ENCODE data around the gene EIPR1.

Gene EIPR1

GRCh38 chr2:3377612-3378432 lies at the start of gene EIPR1:
Gene EIPR1 (minus strand): TSS chr2:3377818. CDS start chr2:3377689, 129 bp downstream.
- DNase-seq = peak; percentile 95

GRCh38 chr2:3427272-3427671 lies 49.7 kb upstream of the EIPR1 start:
- no peak for DNase-seq

- DNase-seq = no peak
Observed at GRCh38 chr2:3426615-3427014, 49.0 kb upstream of the EIPR1 start.

- no peak for DNase-seq
Observed at GRCh38 chr2:3424171-3424795, 46.7 kb upstream of the EIPR1 start.

GRCh38 chr2:3423492-3424170 lies 46.0 kb upstream of the EIPR1 start:
- DNase-seq = peak; percentile 78

GRCh38 chr2:3422161-3422779 lies 44.7 kb upstream of the EIPR1 start:
- DNase-seq = no peak

- no peak for DNase-seq
Observed at GRCh38 chr2:3421580-3421979, 44.0 kb upstream of the EIPR1 start.

GRCh38 chr2:3420769-3421397 lies 43.3 kb upstream of the EIPR1 start:
- no peak for DNase-seq

GRCh38 chr2:3420076-3420768 lies 42.6 kb upstream of the EIPR1 start:
- DNase-seq = no peak

- no peak for DNase-seq
Observed at GRCh38 chr2:3418766-3419404, 41.3 kb upstream of the EIPR1 start.

- no peak for DNase-seq
Observed at GRCh38 chr2:3414133-3414860, 36.7 kb upstream of the EIPR1 start.

GRCh38 chr2:3413697-3414096 lies 36.1 kb upstream of the EIPR1 start:
- no peak for DNase-seq

GRCh38 chr2:3411103-3411502 lies 33.5 kb upstream of the EIPR1 start:
- DNase-seq = no peak

GRCh38 chr2:3409627-3410170 lies 32.1 kb upstream of the EIPR1 start:
- DNase-seq = no peak

GRCh38 chr2:3408781-3409180 lies 31.2 kb upstream of the EIPR1 start:
- no peak for DNase-seq

GRCh38 chr2:3406501-3406900 lies 28.9 kb upstream of the EIPR1 start:
- DNase-seq = no peak

GRCh38 chr2:3405876-3406275 lies 28.3 kb upstream of the EIPR1 start:
- DNase-seq = no peak

GRCh38 chr2:3405307-3405706 lies 27.7 kb upstream of the EIPR1 start:
- no peak for DNase-seq

- DNase-seq = no peak
Observed at GRCh38 chr2:3404349-3404894, 26.8 kb upstream of the EIPR1 start.

GRCh38 chr2:3403587-3404334 lies 26.1 kb upstream of the EIPR1 start:
- no peak for DNase-seq

Measured in CD4-positive, alpha-beta T cell treated with Interleukin-17A for 4 hours (primary cell).